Measurements from ENCODE around the gene KLHL29.

KLHL29 gene

GRCh38 chr2:23561544-23561943 is 176.6 kb downstream of the KLHL29 start:
- no peak for DNase-seq

GRCh38 chr2:23562143-23562542 is 177.2 kb downstream of the KLHL29 start:
- DNase-seq = no peak

- no peak for DNase-seq
Measured at GRCh38 chr2:23563151-23563550, 178.2 kb downstream of the KLHL29 start.

GRCh38 chr2:23563673-23564614 is 179.0 kb downstream of the KLHL29 start:
- DNase-seq = peak; percentile 12

GRCh38 chr2:23564615-23564960 is 179.6 kb downstream of the KLHL29 start:
- DNase-seq = no peak

GRCh38 chr2:23565374-23565773 is 180.4 kb downstream of the KLHL29 start:
- no peak for DNase-seq

GRCh38 chr2:23565814-23566213 is 180.8 kb downstream of the KLHL29 start:
- DNase-seq = no peak

GRCh38 chr2:23566241-23567142 is 181.5 kb downstream of the KLHL29 start:
- DNase-seq = no peak

- DNase-seq = no peak
Measured at GRCh38 chr2:23567161-23567756, 182.3 kb downstream of the KLHL29 start.

- no peak for DNase-seq
Measured at GRCh38 chr2:23568211-23568610, 183.2 kb downstream of the KLHL29 start.

- DNase-seq = no peak
Measured at GRCh38 chr2:23568626-23569190, 183.7 kb downstream of the KLHL29 start.

GRCh38 chr2:23569761-23570365 is 184.9 kb downstream of the KLHL29 start:
- no peak for DNase-seq

- no peak for DNase-seq
Measured at GRCh38 chr2:23571085-23571484, 186.1 kb downstream of the KLHL29 start.

- DNase-seq = no peak
Measured at GRCh38 chr2:23571527-23572282, 186.7 kb downstream of the KLHL29 start.

- DNase-seq = no peak
Measured at GRCh38 chr2:23574919-23575654, 190.1 kb downstream of the KLHL29 start.

GRCh38 chr2:23578964-23579671 is 194.1 kb downstream of the KLHL29 start:
- DNase-seq = no peak

- DNase-seq = no peak
Measured at GRCh38 chr2:23579674-23580073, 194.7 kb downstream of the KLHL29 start.

- no peak for DNase-seq
Measured at GRCh38 chr2:23583467-23583866, 198.5 kb downstream of the KLHL29 start.

GRCh38 chr2:23584054-23584745 is 199.2 kb downstream of the KLHL29 start:
- DNase-seq = no peak
